Measurements from ENCODE around the gene SH2D2A.
"Not testable (repeated sequence)": the region's sequence is repeated elsewhere in the genome, so short reads cannot be mapped to it uniquely, and the experiment has no call there.

Gene SH2D2A

DNA sequence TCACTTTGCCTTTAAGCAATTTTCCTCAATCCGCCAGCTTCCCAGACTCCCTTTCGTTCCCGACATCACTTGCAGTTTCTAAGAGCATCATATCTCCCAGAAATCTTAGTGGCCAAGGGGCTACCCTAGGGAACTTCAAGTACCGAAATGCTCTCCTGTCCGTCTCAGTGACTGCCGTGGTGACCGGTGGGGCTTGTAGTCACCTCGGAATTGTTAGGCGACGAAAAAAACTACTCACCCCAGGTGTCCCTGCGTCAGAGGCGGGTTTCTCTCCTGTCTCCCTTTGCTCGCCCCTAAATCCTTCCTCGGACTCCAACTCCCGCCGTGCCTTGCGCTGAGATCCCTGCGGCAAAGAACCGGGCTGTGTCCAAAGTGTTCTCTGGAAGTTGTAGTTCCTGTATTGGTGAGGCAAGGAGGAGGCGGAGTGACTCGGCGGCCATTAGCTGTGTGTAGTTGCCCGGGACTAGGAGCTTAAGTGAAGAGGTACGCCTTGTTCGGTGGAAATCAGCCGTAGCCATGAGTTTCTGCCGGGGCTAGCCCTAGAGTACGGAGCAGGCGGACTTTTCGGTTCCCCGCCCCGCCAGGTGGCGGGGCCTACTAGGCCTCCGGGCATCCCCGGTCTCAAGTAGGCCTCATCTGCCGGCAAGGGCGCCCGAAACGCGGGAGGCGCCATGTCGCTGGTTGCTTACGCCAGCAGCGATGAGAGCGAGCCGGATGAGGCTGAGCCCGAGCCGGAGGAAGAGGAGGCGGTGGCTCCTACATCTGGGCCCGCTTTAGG lies 49.4 kb downstream of the SH2D2A start, which contains the start of gene PRCC:
Gene PRCC (plus strand): TSS at position 435 of the 778 bp plus-strand sequence. CDS start 237 bp downstream, at position 672.
- peak; percentile 89 for DNase-seq

DNA sequence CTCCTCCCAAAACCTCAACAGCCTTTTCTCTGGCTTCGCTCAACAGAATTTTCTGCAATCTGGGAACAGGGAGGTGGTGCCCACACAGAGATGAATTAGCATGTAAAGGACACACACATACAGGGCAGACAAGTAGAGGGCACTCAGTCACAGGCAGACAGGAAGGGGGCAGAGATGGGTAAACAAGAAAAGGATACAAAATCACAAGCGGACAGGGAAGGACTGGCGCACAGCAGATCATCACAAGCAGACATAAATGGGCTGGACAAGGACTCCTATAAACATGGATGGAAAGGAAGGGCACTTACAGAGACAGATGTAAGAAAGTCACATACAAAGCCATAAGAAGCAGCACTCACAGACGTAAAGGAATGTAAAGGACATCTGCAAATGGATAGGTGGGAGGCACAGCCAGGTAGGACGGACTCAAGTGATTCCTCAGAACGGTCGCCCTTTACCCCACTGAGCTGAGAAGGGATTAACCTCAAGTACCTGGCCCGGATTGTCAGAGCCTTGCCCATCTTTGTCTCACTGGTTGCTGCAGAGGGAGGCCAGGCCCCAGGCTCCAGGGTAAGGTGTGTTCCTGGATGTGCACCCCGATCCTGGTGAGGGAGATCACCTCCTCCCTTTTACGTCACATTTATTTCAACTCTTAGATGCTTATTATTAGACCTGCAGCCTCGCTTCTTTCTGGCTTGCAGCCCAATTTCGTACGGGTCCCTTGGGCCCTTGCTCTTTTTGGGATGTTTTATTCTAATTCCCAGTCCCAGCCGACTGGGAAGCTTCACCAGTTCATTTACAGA lies 50.1 kb downstream of the SH2D2A start:
- no peak for DNase-seq

DNA sequence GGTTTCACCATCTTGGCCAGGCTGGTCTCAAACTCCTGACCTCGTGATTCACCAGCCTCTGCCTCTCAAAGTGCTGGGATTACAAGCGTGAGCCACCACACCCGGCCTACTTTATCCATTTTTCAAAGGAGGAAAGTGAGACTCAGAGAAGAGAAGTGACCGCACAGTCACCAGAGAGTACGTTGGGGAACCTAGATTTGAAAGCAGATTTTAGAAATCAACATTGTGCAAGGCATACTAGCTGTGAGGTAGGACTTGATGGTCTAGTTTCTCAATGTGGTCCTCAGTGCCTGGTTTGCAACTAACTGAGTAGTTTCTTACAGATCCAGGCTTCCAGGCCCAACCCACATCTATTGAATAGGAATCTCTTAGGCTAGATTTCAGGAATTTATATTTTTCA lies 51.0 kb downstream of the SH2D2A start:
- DNase-seq = no peak

DNA sequence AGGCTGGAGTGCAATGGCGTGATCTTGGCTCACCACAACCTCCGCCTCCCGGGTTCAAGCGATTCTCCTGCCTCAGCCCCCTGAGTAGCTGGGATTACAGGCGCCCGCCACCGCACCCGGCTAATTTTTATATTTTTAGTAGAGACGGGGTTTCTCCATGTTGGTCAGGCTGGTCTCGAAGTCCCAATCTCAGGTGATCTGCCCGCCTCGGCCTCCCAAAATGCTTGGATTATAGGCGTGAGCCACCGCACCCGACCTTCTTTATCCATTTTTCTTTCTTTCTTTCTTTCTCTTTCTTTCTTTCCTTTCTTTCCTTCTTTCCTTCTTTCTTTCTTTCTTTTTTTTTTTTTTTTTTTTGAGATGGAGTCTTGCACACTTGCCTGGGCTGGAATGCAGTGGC lies 51.5 kb downstream of the SH2D2A start:
- DNase-seq = not testable (repeated sequence)

DNA sequence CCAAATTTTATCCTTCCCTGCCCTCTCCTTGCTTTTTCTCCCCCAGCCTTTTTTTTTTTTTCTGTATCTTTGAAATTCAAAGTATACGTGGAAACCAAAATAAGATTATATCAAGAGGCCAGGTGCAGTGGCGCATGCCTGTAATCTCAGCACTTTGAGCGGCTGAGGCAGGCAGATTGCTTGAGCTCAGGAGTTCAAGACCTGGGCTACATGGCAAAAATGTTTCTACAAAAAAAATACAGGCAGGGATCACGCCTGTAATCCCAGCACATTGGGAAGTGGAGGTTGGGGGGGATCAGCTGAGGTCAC lies 55.9 kb downstream of the SH2D2A start:
- DNase-seq = no peak

DNA sequence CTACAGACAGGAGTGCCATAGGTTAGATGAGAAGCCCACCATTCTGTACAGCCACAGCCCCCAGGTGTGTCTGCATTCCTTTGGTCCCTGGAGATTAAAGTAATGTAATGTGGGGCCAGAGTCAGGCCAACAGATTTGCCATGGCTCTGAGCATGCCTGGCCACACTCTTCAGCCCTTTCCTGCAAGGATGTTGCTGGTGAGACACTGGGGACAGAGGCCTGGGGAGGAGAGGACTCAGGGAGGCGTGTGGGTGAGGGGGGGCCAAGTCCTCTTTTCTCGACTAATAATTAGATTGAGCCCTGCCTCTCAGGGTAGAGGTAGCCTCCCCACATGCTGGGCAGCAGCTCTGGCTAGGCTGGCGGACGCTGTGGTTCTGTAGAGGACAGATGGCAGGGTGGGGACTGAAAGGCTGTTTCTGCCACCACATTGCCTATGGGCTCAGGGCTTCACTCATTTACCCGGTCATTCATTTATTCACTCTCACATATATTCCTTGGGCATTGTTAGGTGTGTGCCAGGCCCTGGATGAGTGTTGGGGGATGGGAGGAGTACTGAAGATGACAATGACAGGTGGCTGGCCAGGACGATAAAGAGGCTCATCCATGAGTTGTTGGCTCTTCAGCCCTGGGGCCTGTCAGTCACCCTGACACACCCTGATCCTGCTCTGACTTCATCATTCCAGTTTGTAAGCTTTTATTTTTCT lies 56.4 kb downstream of the SH2D2A start:
- DNase-seq = no peak

DNA sequence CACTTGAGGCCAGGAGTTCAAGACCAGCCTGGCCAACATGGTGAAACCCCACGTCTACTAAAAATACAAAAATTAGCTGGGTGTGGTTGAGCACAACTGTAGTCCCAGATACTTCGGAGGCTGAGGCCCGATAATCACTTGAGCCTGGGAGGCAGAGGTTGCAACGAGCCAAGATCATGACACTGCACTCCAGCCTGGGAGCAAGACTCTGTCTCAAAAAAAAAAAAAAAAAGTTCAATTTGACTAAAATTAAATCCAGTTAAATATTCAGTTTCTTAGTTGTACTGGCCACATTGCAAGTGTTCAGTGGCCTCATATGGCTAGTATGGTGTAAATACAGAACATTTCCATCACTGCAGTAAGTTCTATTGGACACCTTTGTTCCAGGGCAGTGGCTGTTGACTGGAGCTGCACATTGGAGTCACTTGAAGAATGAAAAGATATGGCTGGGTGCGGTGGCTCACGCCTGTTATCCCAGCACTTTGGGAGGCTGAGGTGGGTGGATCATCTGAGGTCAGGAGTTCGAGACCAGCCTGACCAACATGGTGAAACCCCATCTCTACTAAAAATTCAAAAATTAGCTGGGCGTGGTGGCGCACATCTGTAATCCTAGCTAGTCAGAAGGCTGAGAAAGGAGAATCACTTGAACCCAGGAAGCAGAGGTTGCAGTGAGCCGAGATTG lies 58.9 kb downstream of the SH2D2A start:
- DNase-seq = not testable (repeated sequence)

DNA sequence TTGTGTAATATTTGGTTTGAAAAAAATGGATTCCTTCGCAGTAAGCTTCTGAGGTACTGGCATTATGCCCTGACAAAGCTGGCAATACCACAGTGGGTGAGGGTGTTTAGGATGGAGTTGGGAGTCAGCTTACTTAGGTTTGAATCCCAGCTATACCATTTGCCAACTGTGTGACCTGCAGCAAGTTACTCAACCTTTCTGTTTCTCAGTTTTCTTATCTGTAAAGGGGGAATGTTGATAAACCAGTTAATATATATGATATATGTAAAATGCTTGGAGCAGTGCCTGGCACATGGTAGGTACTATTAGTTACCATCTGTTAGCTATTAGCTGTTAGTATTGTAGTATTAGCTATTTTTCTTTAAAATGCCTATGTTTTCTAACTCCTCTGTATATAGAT lies 60.3 kb downstream of the SH2D2A start:
- DNase-seq = no peak

Data from stimulated activated CD4-positive, alpha-beta T cell treated with anti-CD3 and anti-CD28 coated beads, Interleukin-12 subunit alpha, Interleukin-12 subunit beta, amount 100 ng/mL, for 4 hours (primary cell).